NT2/D1 (cell line): ENCODE measurements around the gene CAMTA1.
"Not testable (repeated sequence)": the region's sequence is repeated elsewhere in the genome, so short reads cannot be mapped to it uniquely, and the experiment has no call there.

ENCODE experiments used
- DNase-seq: peaks from one replicate; pipeline ENCODE4 v3.0.0-alpha.2; 2011; ENCODE audit warnings: low read depth, low spot score
- H3K27me3 ChIP-seq: 2 replicates; pipeline ENCODE4 v1.6.0; 2011; ENCODE audit warnings: mild to moderate bottlenecking; ENCODE audit not compliant: insufficient read length, insufficient read depth
- H3K36me3 ChIP-seq: 2 replicates; pipeline ENCODE4 v1.6.1; 2011; ENCODE audit warnings: mild to moderate bottlenecking, low read length, mixed read lengths; ENCODE audit not compliant: insufficient read depth, insufficient read length
- H3K4me1 ChIP-seq: 2 replicates; pipeline ENCODE4 v1.5.1; 2011; ENCODE audit not compliant: insufficient read depth, insufficient read length
- H3K4me3 ChIP-seq: 2 replicates; pipeline ENCODE4 v1.5.1; 2011; ENCODE audit warnings: low read depth; ENCODE audit not compliant: insufficient read length
- H3K9ac ChIP-seq: 2 replicates; pipeline ENCODE4 v1.6.0; 2011; ENCODE audit warnings: low read depth; ENCODE audit not compliant: insufficient read length
- H3K9me3 ChIP-seq: 2 replicates; pipeline ENCODE4 v1.5.1; 2011; ENCODE audit warnings: mild to moderate bottlenecking, low read length; ENCODE audit not compliant: insufficient read depth
- SUZ12 ChIP-seq: IDR thresholded peaks from 2 replicates; pipeline ENCODE4 v1.6.1; 2011; ENCODE audit not compliant: insufficient read length, insufficient read depth; ENCODE audit errors: extremely low read depth
- YY1 ChIP-seq: IDR thresholded peaks from 2 replicates; pipeline ENCODE4 v1.6.1; 2011; ENCODE audit not compliant: insufficient read length, insufficient read depth
- ZNF274 ChIP-seq: IDR thresholded peaks from 2 replicates; pipeline ENCODE4 v1.6.1; 2011; ENCODE audit warnings: mild to moderate bottlenecking, low read depth, low read length

Gene CAMTA1

GRCh38 chr1:7684132-7684531, 898.9 kb downstream of the CAMTA1 start:
- TF ChIP-seq YY1 = no peak
- no peak for TF ChIP-seq SUZ12
- no peak for TF ChIP-seq ZNF274
- Histone ChIP-seq H3K9me3 (no peaks in the 10 kb centered on the region), H3K27me3 (peaks cover 20% of the 10 kb centered on the region), H3K4me1 (peaks cover 4% of the 10 kb centered on the region), H3K36me3 (no peaks in the 10 kb centered on the region), H3K9ac (no peak overlapping the region), H3K4me3 (no peak overlapping the region)
- DNase-seq = no peak

GRCh38 chr1:7684861-7685635, 899.8 kb downstream of the CAMTA1 start:
- TF ChIP-seq ZNF274 (no peak), YY1 (no peak), SUZ12 (no peak)
- Histone ChIP-seq H3K9ac (no peak overlapping the region), H3K36me3 (no peaks in the 10 kb centered on the region), H3K4me3 (no peak overlapping the region), H3K27me3 (peaks cover 12% of the 10 kb centered on the region), H3K4me1 (no peaks in the 10 kb centered on the region), H3K9me3 (no peaks in the 10 kb centered on the region)
- DNase-seq = no peak

GRCh38 chr1:7686301-7686850, 901.1 kb downstream of the CAMTA1 start:
- no peak overlapping the region for H3K9ac ChIP-seq
- no peak for DNase-seq
- H3K4me3 ChIP-seq = no peak overlapping the region
- H3K9me3 ChIP-seq = no peaks in the 10 kb centered on the region
- TF ChIP-seq ZNF274 (no peak), YY1 (no peak), SUZ12 (no peak)
- peaks cover 5% of the 10 kb centered on the region for H3K27me3 ChIP-seq
- H3K36me3 ChIP-seq = no peaks in the 10 kb centered on the region
- no peaks in the 10 kb centered on the region for H3K4me1 ChIP-seq

- no peak for DNase-seq
These were observed 902.2 kb downstream of the CAMTA1 start for GRCh38 chr1:7687411-7687810.

GRCh38 chr1:7688659-7689058, 903.4 kb downstream of the CAMTA1 start:
- no peak for DNase-seq
- Histone ChIP-seq H3K9me3 (peaks cover 14% of the 10 kb centered on the region; the same call in 1 of the 2 replicates), H3K9ac (no peak overlapping the region), H3K36me3 (no peaks in the 10 kb centered on the region), H3K4me3 (no peak overlapping the region), H3K27me3 (peaks cover under 1% of the 10 kb centered on the region), H3K4me1 (peaks cover 7% of the 10 kb centered on the region)
- TF ChIP-seq YY1 (no peak), SUZ12 (no peak), ZNF274 (no peak)

More at GRCh38 chr1:7687411-7687810, 902.2 kb downstream of the CAMTA1 start:
- peaks cover 2% of the 10 kb centered on the region for H3K27me3 ChIP-seq
- H3K4me3 ChIP-seq = no peak overlapping the region
- H3K9me3 ChIP-seq = 0 out of 2 replicates have a peak, but pooled peaks cover 3% of the 10 kb centered on the region
- H3K36me3 ChIP-seq = no peaks in the 10 kb centered on the region
- TF ChIP-seq SUZ12 = no peak
- no peak for TF ChIP-seq ZNF274
- no peak for TF ChIP-seq YY1
- no peak overlapping the region for H3K9ac ChIP-seq
- peaks cover 5% of the 10 kb centered on the region for H3K4me1 ChIP-seq

- DNase-seq, H3K9ac ChIP-seq, H3K27me3 ChIP-seq, H3K4me3 ChIP-seq, H3K4me1 ChIP-seq, H3K36me3 ChIP-seq: not testable (repeated sequence)
- peaks cover 21% of the 10 kb centered on the region; the same call in 1 of the 2 replicates for H3K9me3 ChIP-seq
These were observed 904.1 kb downstream of the CAMTA1 start for GRCh38 chr1:7689307-7689706.

GRCh38 chr1:7690076-7690475, 904.8 kb downstream of the CAMTA1 start:
- TF ChIP-seq ZNF274 (no peak), YY1 (no peak), SUZ12 (no peak)
- DNase-seq = no peak
- Histone ChIP-seq H3K4me3 (no peak overlapping the region), H3K9me3 (peaks cover 22% of the 10 kb centered on the region; the same call in 1 of the 2 replicates), H3K27me3 (no peaks in the 10 kb centered on the region), H3K4me1 (peaks cover 7% of the 10 kb centered on the region), H3K36me3 (no peaks in the 10 kb centered on the region), H3K9ac (no peak overlapping the region)
